GM18511 (cell line): ENCODE results near the gene ZNF519.
A peak's percentile ranks its signal among the peaks of the same experiment; 100 is the strongest.

Source experiments
- ATAC-seq: cut with Tn5 transposase; IDR thresholded peaks from one replicate; pipeline ENCODE4 v1.9.1; 2021; ENCODE audit warnings: mild to moderate bottlenecking, moderate library complexity; ENCODE audit not compliant: unreplicated experiment

ZNF519 gene

DNA sequence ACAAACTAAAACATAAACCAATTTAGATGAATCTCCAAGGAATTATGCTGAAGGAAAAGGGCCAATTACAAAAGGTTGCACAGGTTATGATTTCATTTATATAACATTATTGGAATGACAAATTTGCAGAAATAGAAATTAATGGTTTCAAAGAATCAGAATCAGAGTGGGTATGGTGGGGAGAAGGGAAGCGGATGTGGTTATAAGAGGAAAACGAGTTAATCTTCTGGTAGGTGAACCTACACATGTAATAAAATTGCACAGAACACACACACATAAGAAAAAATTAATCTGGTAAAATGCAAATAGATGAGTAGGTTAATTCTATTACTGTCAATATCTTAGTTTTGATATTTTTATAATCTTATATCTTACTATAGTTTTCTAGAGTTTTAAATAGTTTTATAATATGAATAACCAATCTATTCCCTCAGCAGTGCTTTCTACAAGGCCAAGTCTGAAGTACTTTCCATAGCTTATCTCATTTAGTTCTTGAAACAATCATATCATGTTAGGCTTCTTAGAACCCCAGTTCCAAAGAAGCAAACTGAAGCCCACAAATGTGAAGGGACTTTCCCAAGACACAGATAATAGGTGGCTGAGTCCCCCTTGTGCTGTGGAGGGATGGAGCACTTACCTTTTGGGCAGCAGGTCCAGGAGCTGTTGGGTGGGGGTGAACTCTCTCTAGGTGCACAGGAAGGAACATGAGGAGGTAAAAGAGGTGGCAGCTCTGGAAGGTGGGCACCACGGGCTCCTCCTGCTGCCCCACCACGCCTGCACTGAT, 31.5 kb downstream of the ZNF519 start:
- ATAC-seq = no peak

DNA sequence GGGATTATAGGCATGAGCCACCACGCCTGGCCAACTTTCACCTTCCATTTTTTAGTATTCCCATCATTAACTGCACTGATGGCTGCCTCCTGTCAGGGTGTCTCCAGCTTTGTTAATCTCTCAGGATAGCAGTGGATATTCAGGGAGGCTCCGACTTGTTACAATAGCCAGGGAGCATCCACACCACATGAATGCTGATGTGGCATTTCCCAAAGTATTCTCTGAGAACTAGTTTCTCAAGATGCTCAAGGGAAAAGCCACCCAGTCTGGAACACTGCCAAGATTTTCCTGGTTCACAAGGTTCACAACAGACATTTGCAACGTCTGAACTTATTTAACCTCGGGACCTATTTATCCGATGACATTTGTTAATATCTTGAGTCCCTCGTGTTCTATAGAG, 33.8 kb downstream of the ZNF519 start:
- no peak for ATAC-seq

DNA sequence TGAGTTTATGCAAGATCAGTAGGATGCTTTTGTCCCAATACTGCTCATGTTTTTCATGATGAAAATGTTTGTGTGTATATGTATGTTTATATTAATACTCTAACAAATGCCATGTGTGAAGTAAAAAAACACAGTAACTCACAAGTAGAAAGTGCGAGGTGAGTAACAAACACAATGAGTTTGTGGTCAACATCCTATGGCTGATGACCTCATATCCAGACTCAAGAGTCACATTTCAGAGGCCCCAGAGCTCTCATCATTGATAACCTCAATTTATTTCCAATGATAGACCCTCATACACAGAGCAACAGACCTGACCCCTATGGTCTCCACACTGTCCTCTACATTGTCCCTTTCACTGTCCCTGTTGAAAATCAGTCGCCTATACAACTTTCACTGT, 34.5 kb downstream of the ZNF519 start:
- no peak for ATAC-seq

GRCh38 chr18:14093307-14093915, 38.8 kb downstream of the ZNF519 start:
- peak; percentile 56 for ATAC-seq

- no peak for ATAC-seq
These were observed 39.5 kb downstream of the ZNF519 start for GRCh38 chr18:14092625-14093306.

DNA sequence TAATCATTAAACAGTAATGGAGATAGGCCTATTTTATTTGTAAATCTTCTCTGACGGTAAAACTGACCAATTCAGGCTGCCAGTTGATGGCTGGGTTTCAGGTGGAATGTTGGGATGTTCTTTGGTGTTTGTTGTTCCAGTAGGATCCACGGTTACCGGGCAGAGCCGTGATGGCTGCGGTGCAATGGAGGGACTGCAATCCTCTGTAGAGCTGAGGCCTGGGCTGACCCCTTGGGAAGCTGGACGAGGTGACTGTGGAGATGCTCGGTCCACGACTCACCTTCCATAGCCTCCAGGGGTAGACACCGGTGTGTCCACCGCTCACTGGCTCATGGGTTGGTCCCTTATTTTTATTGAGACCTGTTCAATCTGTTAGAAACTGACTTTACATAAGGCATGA, 42.5 kb downstream of the ZNF519 start:
- no peak for ATAC-seq

DNA sequence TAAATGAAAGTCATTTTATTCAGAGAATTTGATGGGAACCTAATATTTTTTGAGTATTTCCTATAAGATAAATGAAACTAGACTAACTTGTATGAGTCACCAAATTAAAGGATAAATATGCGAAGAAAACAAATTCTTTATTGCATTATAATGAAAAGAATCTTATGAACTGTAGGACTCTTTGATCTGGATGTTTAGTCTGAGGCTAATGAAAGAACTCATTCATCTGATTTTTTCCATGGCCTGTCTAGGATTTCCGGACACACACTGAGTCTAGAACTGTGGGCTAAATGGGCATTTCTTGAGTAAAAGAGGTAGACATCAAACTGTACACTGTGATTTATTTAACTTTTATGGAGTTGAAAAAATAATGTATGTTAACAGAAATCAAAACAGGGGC, 43.0 kb downstream of the ZNF519 start:
- no peak for ATAC-seq

GRCh38 chr18:14086458-14087231, 45.6 kb downstream of the ZNF519 start:
- ATAC-seq = peak; percentile 67

GRCh38 chr18:14085770-14086457, 46.3 kb downstream of the ZNF519 start:
- peak; percentile 5 for ATAC-seq

GRCh38 chr18:14075196-14075595, 57.0 kb downstream of the ZNF519 start:
- ATAC-seq = no peak

DNA sequence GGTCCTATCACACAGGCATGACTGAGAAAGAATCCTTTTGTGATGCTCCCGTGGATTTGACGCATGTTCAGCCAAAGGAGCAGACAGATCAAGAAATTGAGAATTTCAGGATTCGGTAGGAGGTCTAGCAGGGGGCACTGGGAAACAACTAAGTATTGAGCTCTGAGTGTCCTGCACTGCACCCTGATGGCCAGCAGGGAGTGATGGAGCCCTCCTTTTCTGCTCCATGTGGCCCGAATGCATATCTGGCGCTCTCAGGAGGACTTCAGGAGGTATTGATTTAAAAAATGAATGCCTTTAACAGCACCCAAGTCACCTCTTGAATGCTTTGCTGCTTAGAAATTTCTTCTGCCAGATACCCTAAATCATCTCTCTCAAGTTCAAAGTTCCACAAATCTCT, 58.0 kb downstream of the ZNF519 start:
- ATAC-seq = no peak

DNA sequence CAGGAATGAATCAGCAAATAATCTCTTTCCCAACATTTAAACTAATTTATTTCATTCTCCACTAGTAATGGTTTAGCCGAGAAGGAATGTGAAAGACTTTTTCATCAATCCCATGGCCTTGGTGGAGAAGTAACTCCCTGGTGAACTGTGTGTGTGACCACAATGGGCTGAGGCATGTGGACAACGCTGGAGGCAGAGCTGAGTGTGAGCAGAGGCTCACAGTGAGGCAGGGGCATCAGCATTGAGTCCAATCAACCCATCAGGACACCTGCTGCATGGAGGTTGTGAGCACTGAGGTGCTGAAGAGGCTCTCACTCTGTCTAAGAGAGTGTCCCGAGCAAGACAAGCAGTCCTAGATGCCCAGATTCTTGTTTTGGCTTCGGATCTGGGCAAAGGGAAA, 78.6 kb downstream of the ZNF519 start:
- ATAC-seq = no peak
